Uterus (tissue), 2 donors: ENCODE data around the gene ANGPT4.

ENCODE experiments used
- CTCF ChIP-seq, 4 experiments: fragments of 200-600 bp in 2 of 4; fragments of 450-650 bp in 2 of 4; sonication (generic) in 2 of 4; IDR thresholded peaks; one replicate each; pipeline ENCODE4 v1.5.1; 2016 to 2019; ENCODE audit warnings: antibody characterized with exemption in 4 of 4, mild to moderate bottlenecking in 2 of 4, moderate library complexity in 1 of 4
- POLR2A ChIP-seq, 2 donors: fragments of 450-650 bp; IDR thresholded peaks; one replicate each; pipeline ENCODE4 v1.6.1; 2016; ENCODE audit warnings: antibody characterized with exemption in 2 of 2, mild to moderate bottlenecking in 1 of 2, moderate library complexity in 1 of 2

- TF ChIP-seq CTCF (IDR thresholded peaks at IDR 0.05) (no peak), POLR2A (IDR thresholded peaks at IDR 0.05) (no peak)
These were observed 75.7 kb downstream of the ANGPT4 start for GRCh38 chr20:840503-840857.
